NCI-H146 treated with DMSO at 0.1 percent for 48 hours (cell line): ENCODE results near the gene NTN4.
"Not testable (repeated sequence)": the region's sequence is repeated elsewhere in the genome, so short reads cannot be mapped to it uniquely, and the experiment has no call there.

ENCODE experiments used
- DNase-seq: peaks from one replicate; lab custom pipeline; 2025; ENCODE audit not compliant: unreplicated experiment; lab: John Stamatoyannopoulos, UW

The NTN4 gene

GRCh38 chr12:95715177-95715576, 75.4 kb downstream of the NTN4 start:
- DNase-seq, result no peak

- DNase-seq, result no peak
Measured at GRCh38 chr12:95712269-95712668, 78.3 kb downstream of the NTN4 start.

GRCh38 chr12:95710386-95710785, 80.2 kb downstream of the NTN4 start:
- no peak for DNase-seq

GRCh38 chr12:95709152-95709551, 81.4 kb downstream of the NTN4 start:
- no peak for DNase-seq

GRCh38 chr12:95705143-95705542, 85.4 kb downstream of the NTN4 start:
- no peak for DNase-seq

GRCh38 chr12:95703986-95704385, 86.6 kb downstream of the NTN4 start:
- DNase-seq, result no peak

GRCh38 chr12:95701722-95702418, 88.7 kb downstream of the NTN4 start:
- DNase-seq, result no peak

- no peak for DNase-seq
Measured at GRCh38 chr12:95701275-95701674, 89.3 kb downstream of the NTN4 start.

- DNase-seq, result no peak
Measured at GRCh38 chr12:95700316-95700785, 90.2 kb downstream of the NTN4 start.

GRCh38 chr12:95699579-95699978, 91.0 kb downstream of the NTN4 start:
- no peak for DNase-seq

- no peak for DNase-seq
Measured at GRCh38 chr12:95694136-95694535, 96.4 kb downstream of the NTN4 start.

GRCh38 chr12:95693689-95694088, 96.9 kb downstream of the NTN4 start:
- DNase-seq, result no peak

- DNase-seq, result no peak
Measured at GRCh38 chr12:95690861-95691635, 99.5 kb downstream of the NTN4 start.

- no peak for DNase-seq
Measured at GRCh38 chr12:95687937-95688336, 102.6 kb downstream of the NTN4 start.

GRCh38 chr12:95683418-95683817, 107.1 kb downstream of the NTN4 start:
- no peak for DNase-seq

- DNase-seq, result no peak
Measured at GRCh38 chr12:95681210-95681765, 109.3 kb downstream of the NTN4 start.

GRCh38 chr12:95678684-95679083, 111.9 kb downstream of the NTN4 start:
- no peak for DNase-seq

GRCh38 chr12:95677782-95678181, 112.8 kb downstream of the NTN4 start:
- DNase-seq, result not testable (repeated sequence)

GRCh38 chr12:95674631-95675030, 115.9 kb downstream of the NTN4 start:
- DNase-seq, result peak; percentile 18

- no peak for DNase-seq
Measured at GRCh38 chr12:95674163-95674562, 116.4 kb downstream of the NTN4 start.

- no peak for DNase-seq
Measured at GRCh38 chr12:95673576-95673975, 117.0 kb downstream of the NTN4 start.

GRCh38 chr12:95672166-95672565, 118.4 kb downstream of the NTN4 start:
- no peak for DNase-seq
